Activated CD4-positive, alpha-beta memory T cell treated with anti-CD3 and anti-CD28 coated beads for 36 hours (primary cell): ENCODE results near the gene NTRK3. TPM values are rescaled to one million over a fixed set of nuclear protein-coding genes. Genes with fewer than 3 reads are reported as not detected.

Experiments
- CTCF ChIA-PET: fragments of 350-600 bp; sonication (Branson Sonifier 250); formaldehyde crosslinking; loops from one replicate; lab custom pipeline; 2021; ENCODE audit warnings: antibody characterized with exemption, inconsistent platforms; lab: Charles Lee
- POLR2A ChIA-PET: fragments of 350-600 bp; sonication (Branson Sonifier 250); formaldehyde crosslinking; loops from one replicate; lab custom pipeline; 2021; ENCODE audit warnings: antibody characterized with exemption; lab: Charles Lee
- DNase-seq: peaks from one replicate; pipeline ENCODE4 v3.0.0-alpha.2; 2020
- H3K27ac Mint-ChIP-seq: one replicate; pipeline ENCODE4 v1.8.0; 2021; ENCODE audit warnings: mixed read lengths
- H3K27me3 Mint-ChIP-seq: one replicate; pipeline ENCODE4 v1.8.0; 2021; ENCODE audit warnings: mixed read lengths
- H3K36me3 Mint-ChIP-seq: one replicate; pipeline ENCODE4 v1.8.0; 2021; ENCODE audit warnings: mixed read lengths
- H3K4me1 Mint-ChIP-seq: one replicate; pipeline ENCODE4 v1.8.0; 2021; ENCODE audit warnings: low read depth, mixed read lengths
- H3K4me3 Mint-ChIP-seq: one replicate; pipeline ENCODE4 v1.8.0; 2021; ENCODE audit warnings: mild to moderate bottlenecking, mixed read lengths
- H3K9me3 Mint-ChIP-seq: one replicate; pipeline ENCODE4 v1.8.0; 2021; ENCODE audit warnings: mixed read lengths
- intact Hi-C: fragments of 100-400 bp; cut with micrococcal nuclease; formaldehyde crosslinking; loops from one replicate; pipeline ENCODE4 v1.15.1; 2023
- total RNA-seq, 2 experiments: library from RNA; stranded (reverse); gene quantifications; one replicate each; pipeline ENCODE4 v1.2.3, GENCODE V29; 2021

The NTRK3 gene
- total RNA-seq, 2 experiments from 2014 or later = 0.78 to 0.85 TPM

DNA sequence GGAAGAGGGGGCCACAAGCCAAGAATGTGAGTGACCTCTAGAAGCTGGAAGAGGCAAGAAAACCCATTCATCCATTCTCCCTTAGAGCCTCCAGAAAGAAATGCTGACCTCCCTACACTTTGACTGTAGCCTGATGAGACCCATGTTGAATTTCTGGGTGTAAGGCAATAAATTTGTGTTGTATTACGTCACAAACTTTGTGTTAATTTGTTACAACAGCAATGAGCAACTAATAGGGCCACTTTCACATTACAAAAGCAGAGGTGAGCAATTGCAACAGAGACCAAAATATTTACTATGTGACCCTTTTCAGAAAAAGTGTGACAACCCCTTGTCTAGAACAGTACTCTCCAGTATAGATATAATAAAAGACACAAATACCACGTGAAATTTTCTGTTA, 101.2 kb downstream of the NTRK3 start:
- no peak for DNase-seq
- no peaks in the 10 kb centered on the region for H3K9me3 Mint-ChIP-seq
- no peaks in the 10 kb centered on the region for H3K36me3 Mint-ChIP-seq
- CTCF ChIA-PET = no interaction called here
- H3K27me3 Mint-ChIP-seq = peaks cover 2% of the 10 kb centered on the region
- intact Hi-C loops = no loop called here
- no peak overlapping the region for H3K4me3 Mint-ChIP-seq
- POLR2A ChIA-PET = no interaction called here
- H3K27ac Mint-ChIP-seq = no peak overlapping the region
- no peaks in the 10 kb centered on the region for H3K4me1 Mint-ChIP-seq

DNA sequence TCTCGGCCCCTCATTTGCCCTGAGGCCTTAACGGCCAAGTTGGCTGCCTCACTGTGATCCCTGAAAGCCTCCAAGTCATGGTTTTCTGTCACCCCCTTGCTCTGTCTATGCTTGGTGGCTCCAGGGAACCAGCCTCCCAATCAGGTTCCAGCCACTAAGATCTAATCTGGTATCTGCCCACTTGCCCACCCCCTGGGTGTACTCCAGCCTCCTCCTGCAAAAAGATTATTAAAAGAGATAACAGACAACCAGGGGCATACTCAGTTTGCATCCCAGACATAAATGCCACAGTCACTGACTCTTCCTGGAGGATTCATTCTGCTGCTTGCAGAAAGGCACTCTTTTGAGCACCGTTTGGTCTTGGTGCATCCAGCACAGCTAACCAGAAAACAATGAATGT, 103.9 kb downstream of the NTRK3 start:
- Mint-ChIP-seq H3K27ac (no peak overlapping the region), H3K27me3 (peaks cover 2% of the 10 kb centered on the region), H3K36me3 (no peaks in the 10 kb centered on the region), H3K9me3 (no peaks in the 10 kb centered on the region), H3K4me1 (no peaks in the 10 kb centered on the region), H3K4me3 (no peak overlapping the region)
- CTCF ChIA-PET = no interaction called here
- no peak for DNase-seq
- intact Hi-C loops = no loop called here
- POLR2A ChIA-PET = no interaction called here

DNA sequence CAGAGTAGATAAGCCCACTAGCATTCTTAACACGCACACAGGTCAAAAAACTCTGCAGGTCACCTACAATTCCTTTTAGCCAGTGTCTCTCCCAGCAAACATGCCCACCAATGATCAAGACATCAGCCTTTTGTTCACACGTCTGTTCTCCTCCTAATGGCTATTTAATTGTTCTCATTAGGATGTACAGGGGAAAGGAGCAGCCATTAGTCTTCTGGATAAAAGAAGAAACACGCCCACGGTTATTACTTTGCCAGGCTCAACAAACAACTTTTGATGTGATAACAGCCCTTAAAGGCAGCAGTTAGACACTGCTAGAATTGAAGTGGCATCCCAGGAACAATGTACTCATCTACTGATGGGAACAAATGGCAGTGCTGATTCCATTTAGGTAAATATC, 108.8 kb downstream of the NTRK3 start:
- Mint-ChIP-seq H3K4me3 (no peak overlapping the region), H3K4me1 (no peaks in the 10 kb centered on the region), H3K9me3 (no peaks in the 10 kb centered on the region), H3K27me3 (no peaks in the 10 kb centered on the region), H3K27ac (no peak overlapping the region), H3K36me3 (no peaks in the 10 kb centered on the region)
- ChIA-PET CTCF (interaction anchor here (1.0 kb wide), 1 partner anchor 303 kb away, joined by 3 read pairs; no protein-coding TSS in a partner anchor), POLR2A (no interaction called here)
- no peak for DNase-seq
- intact Hi-C loops = no loop called here

DNA sequence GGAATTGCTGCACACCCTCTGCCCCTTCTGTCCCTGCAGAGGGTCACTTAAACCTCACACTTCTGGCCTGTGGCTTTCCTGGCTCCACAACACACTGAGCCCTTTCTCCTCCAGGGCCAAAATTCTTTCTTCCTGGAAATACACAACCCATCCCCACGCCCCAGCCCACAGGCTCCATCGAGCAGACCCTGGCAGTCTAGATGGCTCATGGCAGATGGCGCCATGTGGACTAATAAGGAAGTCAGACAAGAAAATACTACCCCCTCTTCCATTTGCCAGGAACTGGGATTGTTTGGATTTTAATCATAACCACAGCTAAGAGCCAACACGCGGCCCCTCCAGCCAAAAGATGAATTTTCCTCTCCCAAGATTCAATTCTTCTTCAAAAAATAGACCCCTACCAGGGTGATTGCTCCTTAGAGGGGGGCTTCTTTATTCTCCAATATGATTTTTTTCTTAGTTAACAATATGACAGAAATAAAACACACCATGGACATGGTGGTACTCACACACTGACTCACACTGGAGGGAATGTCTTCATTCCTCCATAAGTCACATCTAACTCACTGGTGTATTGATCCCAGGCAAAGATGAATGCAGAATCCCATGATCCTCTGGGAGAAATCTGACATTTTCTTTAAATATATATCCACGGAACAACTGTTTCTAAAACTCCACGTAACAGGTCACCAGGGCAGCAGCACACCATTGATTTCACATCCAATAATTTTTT, 111.5 kb downstream of the NTRK3 start:
- Mint-ChIP-seq H3K4me1 (no peaks in the 10 kb centered on the region), H3K4me3 (no peak overlapping the region), H3K9me3 (no peaks in the 10 kb centered on the region), H3K27me3 (no peaks in the 10 kb centered on the region), H3K36me3 (no peaks in the 10 kb centered on the region), H3K27ac (no peak overlapping the region)
- DNase-seq = no peak
- ChIA-PET CTCF (no interaction called here), POLR2A (no interaction called here)
- intact Hi-C loops = no loop called here

DNA sequence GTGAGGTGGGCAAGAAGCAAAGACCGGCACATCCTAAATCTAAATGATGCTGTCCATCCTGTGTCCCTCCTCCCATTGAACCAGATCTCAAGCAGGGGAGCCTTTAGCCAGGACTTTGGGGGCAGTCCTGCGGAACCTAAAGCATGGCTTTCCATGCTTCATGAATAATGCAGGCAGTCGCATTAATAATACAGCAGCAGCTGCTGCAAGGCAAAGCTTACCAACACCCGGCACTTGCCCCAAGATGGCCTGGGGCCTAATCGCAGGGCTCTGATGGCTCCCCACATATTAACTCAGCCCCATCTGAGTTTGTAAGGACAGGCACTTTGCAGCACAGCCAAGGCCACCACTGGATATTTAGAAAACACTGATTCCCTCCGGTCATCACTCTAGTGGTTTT, 114.4 kb downstream of the NTRK3 start:
- no peak for DNase-seq
- Mint-ChIP-seq H3K4me3 (no peak overlapping the region), H3K9me3 (no peaks in the 10 kb centered on the region), H3K4me1 (no peaks in the 10 kb centered on the region), H3K27me3 (no peaks in the 10 kb centered on the region), H3K27ac (no peak overlapping the region), H3K36me3 (no peaks in the 10 kb centered on the region)
- ChIA-PET POLR2A (no interaction called here), CTCF (no interaction called here)
- intact Hi-C loops = no loop called here

DNA sequence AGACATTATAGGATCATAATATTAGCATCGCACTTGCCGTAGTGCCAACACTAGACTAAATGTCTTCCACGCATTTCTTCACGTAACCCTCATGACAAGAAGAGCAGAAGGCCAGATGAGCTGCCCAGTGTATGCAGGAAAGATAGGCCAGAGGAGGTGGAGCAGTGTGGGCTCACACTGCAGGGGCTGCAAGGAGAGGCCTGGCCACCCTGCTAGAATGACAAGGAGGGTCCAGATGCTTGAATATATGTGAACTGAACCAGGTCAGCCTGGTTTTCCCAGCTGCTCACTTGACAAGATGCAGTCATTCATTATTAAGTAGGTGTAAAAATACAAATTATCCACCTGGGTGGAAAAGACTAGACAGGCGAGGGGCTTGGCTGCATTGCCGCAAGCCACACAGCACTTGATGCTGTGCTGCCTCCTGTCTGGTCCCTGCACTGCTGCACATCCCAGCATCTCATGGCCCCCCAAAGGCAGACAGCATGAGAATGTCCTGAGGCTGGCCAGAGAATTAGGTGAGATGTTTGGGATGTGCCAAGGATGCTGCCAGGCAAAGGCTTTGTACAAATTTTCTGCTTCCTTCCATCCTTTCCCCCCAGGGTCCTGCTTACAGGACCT, 115.2 kb downstream of the NTRK3 start:
- H3K27me3 Mint-ChIP-seq = no peaks in the 10 kb centered on the region
- H3K27ac Mint-ChIP-seq = no peak overlapping the region
- H3K4me1 Mint-ChIP-seq = no peaks in the 10 kb centered on the region
- no peaks in the 10 kb centered on the region for H3K36me3 Mint-ChIP-seq
- H3K4me3 Mint-ChIP-seq = no peak overlapping the region
- CTCF ChIA-PET = no interaction called here
- DNase-seq = no peak
- intact Hi-C loops = no loop called here
- H3K9me3 Mint-ChIP-seq = no peaks in the 10 kb centered on the region
- POLR2A ChIA-PET = no interaction called here

DNA sequence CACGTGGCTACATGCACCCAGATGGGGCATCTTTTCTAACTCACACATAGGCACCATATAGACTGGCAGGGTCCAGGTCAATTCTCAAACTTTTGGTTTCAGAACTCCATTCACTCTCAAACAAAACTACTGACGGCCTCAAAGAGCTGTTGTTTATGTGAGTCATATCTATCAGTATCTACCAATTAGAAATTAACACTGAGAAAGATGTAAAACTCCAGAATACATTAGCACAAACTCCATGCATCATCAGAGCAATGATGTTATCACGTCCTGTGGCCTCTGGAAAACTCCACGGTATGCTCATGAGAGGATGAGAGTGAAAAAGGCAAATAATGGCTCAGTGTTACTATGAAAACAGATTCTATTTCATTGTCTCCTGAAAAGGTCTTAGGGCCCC, 116.1 kb downstream of the NTRK3 start:
- H3K4me3 Mint-ChIP-seq = no peak overlapping the region
- DNase-seq = no peak
- H3K27me3 Mint-ChIP-seq = peaks cover 3% of the 10 kb centered on the region
- H3K36me3 Mint-ChIP-seq = no peaks in the 10 kb centered on the region
- no peak overlapping the region for H3K27ac Mint-ChIP-seq
- no peaks in the 10 kb centered on the region for H3K4me1 Mint-ChIP-seq
- intact Hi-C loops = no loop called here
- CTCF ChIA-PET = no interaction called here
- POLR2A ChIA-PET = no interaction called here
- H3K9me3 Mint-ChIP-seq = no peaks in the 10 kb centered on the region

DNA sequence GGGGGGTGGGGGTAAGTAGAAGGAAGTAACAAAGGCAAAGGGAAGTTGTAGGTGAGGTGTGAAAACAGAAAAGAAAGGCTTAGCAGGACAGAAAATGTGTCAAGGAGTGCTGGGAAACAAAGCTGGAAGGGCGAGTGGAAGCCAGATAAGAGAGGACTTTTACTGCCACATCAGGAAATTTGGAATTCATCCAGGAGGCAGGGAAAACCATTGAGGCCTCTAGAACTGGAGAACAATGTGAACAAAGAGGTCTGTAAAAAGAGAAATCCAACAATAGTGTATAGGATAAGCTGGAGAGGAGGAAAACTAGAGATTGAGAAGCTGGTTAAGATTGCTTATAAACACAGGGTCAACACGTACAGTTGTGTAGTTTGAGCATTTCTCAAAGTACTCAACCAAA, 116.6 kb downstream of the NTRK3 start:
- no peak for DNase-seq
- Mint-ChIP-seq H3K9me3 (no peaks in the 10 kb centered on the region), H3K27ac (no peak overlapping the region), H3K27me3 (peaks cover 3% of the 10 kb centered on the region), H3K36me3 (no peaks in the 10 kb centered on the region), H3K4me3 (no peak overlapping the region), H3K4me1 (no peaks in the 10 kb centered on the region)
- CTCF ChIA-PET = no interaction called here
- POLR2A ChIA-PET = no interaction called here
- intact Hi-C loops = no loop called here

DNA sequence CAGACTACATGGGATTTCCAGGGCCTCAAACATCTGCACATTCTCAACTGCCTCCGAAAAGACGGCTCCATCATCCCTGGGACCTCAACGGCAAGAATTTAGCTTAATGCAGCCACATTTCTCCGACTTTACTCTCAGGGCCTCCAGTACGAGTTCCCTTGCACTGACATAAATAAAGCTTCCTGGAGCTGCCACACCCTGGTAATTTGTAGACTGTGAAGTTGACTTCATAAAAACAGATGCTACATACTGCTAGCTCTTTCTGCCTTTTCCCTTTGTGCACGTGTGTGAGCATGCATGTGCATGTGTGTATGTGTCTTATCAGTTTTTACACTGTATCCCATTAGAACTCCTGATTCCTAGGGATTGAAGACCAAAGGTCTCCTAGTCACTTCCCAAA, 122.7 kb downstream of the NTRK3 start:
- intact Hi-C loops = no loop called here
- H3K4me1 Mint-ChIP-seq = no peaks in the 10 kb centered on the region

DNA sequence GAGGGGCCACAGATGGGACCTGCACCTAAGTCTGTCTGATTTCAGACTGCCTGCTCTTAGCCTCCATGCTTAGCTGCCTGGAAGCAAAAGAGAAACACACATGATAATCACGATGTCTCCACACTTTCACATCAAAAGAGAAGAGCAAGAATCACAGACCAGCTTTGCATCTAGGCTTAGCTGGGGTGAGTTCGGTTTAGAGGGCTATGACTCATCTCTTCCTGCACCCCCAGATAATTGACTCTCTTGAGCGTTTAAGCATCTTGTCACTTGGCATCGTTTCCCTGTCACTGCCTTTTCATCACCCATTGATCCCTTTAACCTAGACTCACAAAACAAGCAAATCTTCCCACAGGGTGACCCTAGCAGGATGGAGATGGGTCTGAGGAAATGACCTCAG, 124.0 kb downstream of the NTRK3 start:
- CTCF ChIA-PET = no interaction called here
- H3K27ac Mint-ChIP-seq = no peak overlapping the region
- no peak for DNase-seq
- no peaks in the 10 kb centered on the region for H3K4me1 Mint-ChIP-seq
- intact Hi-C loops = no loop called here
- H3K9me3 Mint-ChIP-seq = no peaks in the 10 kb centered on the region
- peaks cover 5% of the 10 kb centered on the region for H3K27me3 Mint-ChIP-seq
- H3K4me3 Mint-ChIP-seq = no peak overlapping the region
- H3K36me3 Mint-ChIP-seq = no peaks in the 10 kb centered on the region
- POLR2A ChIA-PET = no interaction called here

More for the DNA sequence above, 122.7 kb downstream of the NTRK3 start:
- Mint-ChIP-seq H3K36me3 (no peaks in the 10 kb centered on the region), H3K27me3 (peaks cover 3% of the 10 kb centered on the region), H3K9me3 (no peaks in the 10 kb centered on the region), H3K4me3 (no peak overlapping the region), H3K27ac (no peak overlapping the region)
- CTCF ChIA-PET = no interaction called here
- POLR2A ChIA-PET = no interaction called here
- DNase-seq = no peak

DNA sequence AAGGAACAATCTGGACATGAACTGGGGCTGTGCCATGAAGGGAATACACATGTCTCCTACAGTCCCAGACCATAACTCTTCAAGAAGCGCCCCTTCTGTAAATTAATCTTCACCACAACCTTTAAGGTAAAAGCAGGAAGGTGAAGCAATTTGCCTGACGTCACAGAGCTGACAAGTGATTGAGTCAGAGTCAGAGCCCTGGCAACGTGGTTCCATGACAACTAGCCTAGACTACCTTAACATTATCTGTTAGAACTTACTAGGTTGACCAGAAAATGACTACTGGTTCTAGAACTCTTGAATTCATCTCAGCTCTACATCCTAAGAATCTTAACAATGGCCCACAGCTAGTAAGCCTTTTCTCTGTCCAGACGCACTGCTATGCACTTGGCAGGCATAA, 124.6 kb downstream of the NTRK3 start:
- no peak for DNase-seq
- Mint-ChIP-seq H3K4me1 (no peaks in the 10 kb centered on the region), H3K27me3 (peaks cover 5% of the 10 kb centered on the region), H3K4me3 (no peak overlapping the region), H3K36me3 (no peaks in the 10 kb centered on the region), H3K27ac (no peak overlapping the region), H3K9me3 (no peaks in the 10 kb centered on the region)
- intact Hi-C loops = no loop called here
- POLR2A ChIA-PET = no interaction called here
- CTCF ChIA-PET = no interaction called here

DNA sequence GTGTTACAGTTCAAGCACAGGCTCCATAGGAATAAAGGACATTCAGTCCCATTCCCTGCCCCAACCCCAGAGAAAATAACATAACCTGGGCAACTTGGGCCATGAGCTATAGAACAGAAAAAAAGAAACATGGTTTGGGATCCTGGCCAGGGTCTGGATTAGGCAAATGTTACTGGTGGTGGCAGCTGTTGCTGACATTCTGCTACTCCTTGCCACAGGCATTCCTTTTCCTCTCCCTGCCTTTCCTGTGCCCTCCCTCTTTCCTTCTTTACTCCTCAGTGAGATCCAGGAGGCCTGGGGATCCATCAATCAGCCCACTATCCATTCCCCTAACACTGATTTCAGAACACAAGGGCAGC, 129.1 kb downstream of the NTRK3 start:
- intact Hi-C loops = no loop called here
- POLR2A ChIA-PET = no interaction called here

More for the DNA sequence above, 129.1 kb downstream of the NTRK3 start:
- H3K27ac Mint-ChIP-seq = no peak overlapping the region
- CTCF ChIA-PET = no interaction called here
- H3K4me3 Mint-ChIP-seq = no peak overlapping the region
- H3K36me3 Mint-ChIP-seq = no peaks in the 10 kb centered on the region
- H3K9me3 Mint-ChIP-seq = no peaks in the 10 kb centered on the region
- H3K27me3 Mint-ChIP-seq = peaks cover 4% of the 10 kb centered on the region
- DNase-seq = no peak
- no peaks in the 10 kb centered on the region for H3K4me1 Mint-ChIP-seq
